MG63 (cell line): ENCODE data around the gene RNF145. TPM values are rescaled to one million over a fixed set of nuclear protein-coding genes. Genes with fewer than 3 reads are reported as not detected.
"Not testable (repeated sequence)": the region's sequence is repeated elsewhere in the genome, so short reads cannot be mapped to it uniquely, and the experiment has no call there.

ENCODE experiments used
- DNase-seq: peaks from one replicate; pipeline ENCODE4 v3.0.0-alpha.2; 2020
- H3K27me3 ChIP-seq: fragments of 250-450 bp; sonication (Bioruptor Pico); 2 replicates; pipeline ENCODE4 v1.5.1; 2020; ENCODE audit warnings: mild to moderate bottlenecking, moderate library complexity
- H3K36me3 ChIP-seq: fragments of 250-450 bp; sonication (Bioruptor Pico); 2 replicates; pipeline ENCODE4 v1.5.1; 2020; ENCODE audit warnings: mild to moderate bottlenecking, moderate library complexity
- H3K4me3 ChIP-seq: fragments of 250-450 bp; sonication (Bioruptor Pico); 2 replicates; pipeline ENCODE4 v1.5.1; 2020; ENCODE audit warnings: mild to moderate bottlenecking, moderate library complexity
- H3K9me3 ChIP-seq: fragments of 250-450 bp; sonication (Bioruptor Pico); 2 replicates; pipeline ENCODE4 v1.5.1; 2020; ENCODE audit warnings: mild to moderate bottlenecking, moderate library complexity
- total RNA-seq: library from RNA; depleted of rRNA; stranded (reverse); fragments of >200 nt; shearing (Covaris generic); gene quantifications from 2 replicates; pipeline ENCODE4 v1.2.3, GENCODE V29; 2014; ENCODE audit warnings: low replicate concordance; rRNA removed

The RNF145 gene
- 30.8 and 53.5 TPM in 2 replicates for total RNA-seq

- Histone ChIP-seq H3K9me3 (no peaks in the 10 kb centered on the region), H3K27me3 (no peaks in the 10 kb centered on the region), H3K36me3 (no peaks in the 10 kb centered on the region; the same call in 1 of the 2 replicates), H3K4me3 (peak within 1 kb of the TSS; percentile 81)
- DNase-seq, result peak; percentile 92
Measured at GRCh38 chr5:159209438-159210209, at the start of gene RNF145. RNF145 (minus strand) TSS chr5:159209553; CDS start chr5:159203617, 5,936 bp downstream.

GRCh38 chr5:159258361-159258760 is 49.0 kb upstream of the RNF145 start:
- no peak overlapping the region for H3K4me3 ChIP-seq
- no peak for DNase-seq
- no peaks in the 10 kb centered on the region for H3K27me3 ChIP-seq
- H3K9me3 ChIP-seq, result no peaks in the 10 kb centered on the region
- H3K36me3 ChIP-seq, result no peaks in the 10 kb centered on the region

DNA sequence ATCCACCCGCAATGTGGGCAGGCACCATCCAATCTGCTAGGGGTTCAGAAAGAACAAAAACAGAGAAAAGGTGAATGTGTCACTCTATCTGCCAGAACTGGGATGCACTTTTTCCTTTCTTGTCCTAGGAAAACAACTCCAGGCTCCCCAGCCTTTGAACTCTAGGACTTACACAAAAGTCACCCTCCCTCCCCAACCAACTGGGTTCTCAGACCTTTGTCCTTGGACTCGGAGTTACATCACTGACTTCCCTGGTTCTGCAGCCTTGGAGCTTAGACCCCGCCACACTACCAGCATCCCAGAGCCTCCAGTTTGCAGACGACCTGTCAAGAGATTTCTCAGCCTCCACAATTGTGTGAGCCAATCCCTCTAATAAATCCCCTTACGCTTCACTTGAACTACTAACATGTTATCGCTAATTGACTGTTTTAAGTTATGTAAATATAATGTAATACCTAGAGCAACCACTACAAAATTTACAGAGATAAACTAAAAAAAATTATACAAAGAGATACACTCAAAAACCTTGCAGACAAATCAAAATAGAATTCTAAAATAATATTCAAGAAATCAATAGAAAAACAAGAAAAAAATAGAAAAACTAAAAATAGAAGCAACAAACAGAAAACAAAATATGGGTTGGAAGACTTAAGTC is 48.4 kb upstream of the RNF145 start:
- Histone ChIP-seq H3K36me3 (no peaks in the 10 kb centered on the region), H3K9me3 (no peaks in the 10 kb centered on the region), H3K4me3 (no peak overlapping the region), H3K27me3 (no peaks in the 10 kb centered on the region)
- DNase-seq, result no peak

DNA sequence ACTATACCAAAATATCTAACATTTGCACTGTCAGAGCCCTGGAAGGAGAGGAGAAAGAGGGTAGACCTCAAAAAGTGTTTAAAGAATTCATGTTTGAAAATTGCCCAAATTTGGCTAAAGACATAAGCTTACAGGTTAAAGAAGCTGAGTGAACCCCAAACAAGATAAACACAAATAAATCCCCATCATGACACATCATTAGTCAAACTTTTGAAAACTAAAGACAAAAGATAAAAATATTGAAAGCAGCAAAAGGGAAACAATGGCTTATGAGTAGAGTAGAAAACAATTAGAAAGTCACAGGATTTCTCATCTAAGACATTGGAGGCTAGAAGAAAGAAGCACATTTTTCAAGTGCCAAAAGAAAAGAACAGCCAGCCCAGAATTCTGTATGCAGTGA is 47.7 kb upstream of the RNF145 start:
- no peaks in the 10 kb centered on the region for H3K9me3 ChIP-seq
- H3K4me3 ChIP-seq, result no peak overlapping the region
- DNase-seq, result no peak
- no peaks in the 10 kb centered on the region for H3K27me3 ChIP-seq
- H3K36me3 ChIP-seq, result no peaks in the 10 kb centered on the region

GRCh38 chr5:159252195-159252594 is 42.8 kb upstream of the RNF145 start:
- no peaks in the 10 kb centered on the region for H3K27me3 ChIP-seq
- H3K4me3 ChIP-seq, result no peak overlapping the region
- H3K9me3 ChIP-seq, result no peaks in the 10 kb centered on the region
- H3K36me3 ChIP-seq, result no peaks in the 10 kb centered on the region
- DNase-seq, result no peak

DNA sequence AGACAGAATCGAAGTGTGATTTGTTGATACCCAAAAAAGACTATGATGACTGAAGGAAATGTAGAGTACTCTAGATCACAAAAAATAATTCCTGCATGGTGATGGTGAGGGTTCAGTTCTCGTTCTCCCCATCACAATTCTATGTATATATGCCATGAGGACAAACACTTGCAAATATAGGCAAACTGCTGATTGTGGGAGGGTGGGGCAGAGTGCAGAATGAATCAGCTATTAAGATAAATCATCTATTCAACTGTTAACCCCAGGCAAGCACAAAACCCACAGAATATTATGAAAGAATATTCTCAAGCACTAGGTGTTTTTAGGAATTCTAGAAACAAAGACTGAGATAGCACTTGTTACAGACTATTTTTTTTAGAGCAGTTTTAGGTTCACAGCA is 39.8 kb upstream of the RNF145 start:
- H3K27me3 ChIP-seq, result no peaks in the 10 kb centered on the region
- H3K9me3 ChIP-seq, result no peaks in the 10 kb centered on the region
- no peak for DNase-seq
- no peaks in the 10 kb centered on the region for H3K36me3 ChIP-seq
- H3K4me3 ChIP-seq, result no peak overlapping the region

DNA sequence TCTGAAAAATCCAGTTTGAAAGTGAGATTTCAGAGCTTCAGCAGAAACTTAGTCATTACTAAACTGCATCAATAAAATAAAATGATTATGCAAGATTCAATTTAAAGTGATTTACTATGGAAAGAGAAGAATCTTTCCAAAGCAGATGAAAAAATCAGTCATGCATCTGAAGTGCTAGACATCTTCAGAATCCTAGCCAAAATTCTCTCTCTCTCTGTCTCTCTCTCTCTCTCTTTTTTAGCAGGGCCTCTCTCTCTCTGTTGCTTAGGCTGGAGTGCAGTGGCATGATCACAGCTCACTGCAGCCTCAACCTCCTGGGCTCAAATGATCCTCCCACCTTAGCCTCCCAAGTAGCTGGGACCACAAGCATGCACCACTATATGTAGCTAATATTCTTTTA is 35.5 kb upstream of the RNF145 start:
- H3K9me3 ChIP-seq, result no peaks in the 10 kb centered on the region
- H3K4me3 ChIP-seq, result no peak overlapping the region
- DNase-seq, result no peak

DNA sequence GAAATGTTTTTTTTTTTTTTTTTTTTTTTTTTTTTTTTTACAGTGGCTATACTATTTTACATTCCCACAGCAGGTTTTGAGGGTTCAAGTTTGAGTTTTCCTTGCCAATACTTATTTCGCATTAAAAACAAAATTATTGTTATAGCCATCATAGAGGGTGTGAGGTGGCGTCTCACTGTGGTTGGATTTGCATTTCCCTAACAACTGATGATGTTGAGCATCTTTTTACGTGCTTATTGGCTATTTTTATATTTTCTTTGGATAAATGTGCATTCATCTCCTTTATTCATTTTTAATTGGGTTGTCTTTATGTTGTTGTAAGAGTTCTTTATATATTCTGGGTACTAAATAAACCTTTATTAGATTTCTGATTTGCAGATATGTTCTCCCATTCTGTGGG is 34.8 kb upstream of the RNF145 start:
- Histone ChIP-seq H3K9me3 (no peaks in the 10 kb centered on the region), H3K27me3 (no peaks in the 10 kb centered on the region), H3K4me3 (no peak overlapping the region), H3K36me3 (no peaks in the 10 kb centered on the region)
- no peak for DNase-seq

More for the DNA sequence above, 35.5 kb upstream of the RNF145 start:
- Histone ChIP-seq H3K36me3 (no peaks in the 10 kb centered on the region), H3K27me3 (no peaks in the 10 kb centered on the region)

- no peak for DNase-seq
- H3K36me3 ChIP-seq, result no peaks in the 10 kb centered on the region
- H3K9me3 ChIP-seq, result no peaks in the 10 kb centered on the region
- no peaks in the 10 kb centered on the region for H3K27me3 ChIP-seq
- no peak overlapping the region for H3K4me3 ChIP-seq
Measured at GRCh38 chr5:159243385-159243784, 34.0 kb upstream of the RNF145 start.

GRCh38 chr5:159242656-159243055 is 33.3 kb upstream of the RNF145 start:
- Histone ChIP-seq H3K36me3 (no peaks in the 10 kb centered on the region), H3K9me3 (no peaks in the 10 kb centered on the region), H3K4me3 (no peak overlapping the region), H3K27me3 (no peaks in the 10 kb centered on the region)
- DNase-seq, result no peak

DNA sequence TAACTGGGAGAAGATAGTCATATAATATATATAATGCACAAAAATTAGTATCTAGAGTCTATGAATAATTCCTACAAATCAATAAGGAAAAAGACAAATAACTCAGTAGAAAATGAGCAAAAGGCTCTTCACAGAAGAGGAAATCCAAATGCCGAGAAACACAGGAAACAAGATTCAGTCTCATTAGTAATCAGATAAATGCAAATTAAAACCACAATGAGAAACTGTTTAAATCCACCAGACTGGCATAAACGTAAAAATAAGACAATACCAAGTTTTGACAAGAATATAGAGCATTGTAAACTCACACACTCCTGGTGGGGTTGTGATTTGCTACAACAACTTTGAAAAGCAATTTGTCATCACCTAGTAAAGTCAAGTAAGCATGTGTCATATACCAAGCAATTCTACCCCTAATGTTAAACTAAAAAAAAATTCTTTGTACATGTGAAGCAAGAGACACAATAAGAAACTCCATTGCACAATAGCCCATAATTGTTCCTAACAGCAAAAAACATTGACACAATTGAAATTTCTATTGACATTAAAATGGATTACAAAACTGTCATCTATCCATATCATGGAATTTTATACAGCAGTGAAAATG is 32.7 kb upstream of the RNF145 start:
- no peaks in the 10 kb centered on the region for H3K36me3 ChIP-seq
- H3K9me3 ChIP-seq, result no peaks in the 10 kb centered on the region
- no peaks in the 10 kb centered on the region for H3K27me3 ChIP-seq
- DNase-seq, result no peak
- no peak overlapping the region for H3K4me3 ChIP-seq

- no peak overlapping the region for H3K4me3 ChIP-seq
- H3K27me3 ChIP-seq, result no peaks in the 10 kb centered on the region
- H3K9me3 ChIP-seq, result no peaks in the 10 kb centered on the region
- DNase-seq, result peak; percentile 43
- H3K36me3 ChIP-seq, result no peaks in the 10 kb centered on the region
Measured at GRCh38 chr5:159240301-159240870, 31.0 kb upstream of the RNF145 start.

DNA sequence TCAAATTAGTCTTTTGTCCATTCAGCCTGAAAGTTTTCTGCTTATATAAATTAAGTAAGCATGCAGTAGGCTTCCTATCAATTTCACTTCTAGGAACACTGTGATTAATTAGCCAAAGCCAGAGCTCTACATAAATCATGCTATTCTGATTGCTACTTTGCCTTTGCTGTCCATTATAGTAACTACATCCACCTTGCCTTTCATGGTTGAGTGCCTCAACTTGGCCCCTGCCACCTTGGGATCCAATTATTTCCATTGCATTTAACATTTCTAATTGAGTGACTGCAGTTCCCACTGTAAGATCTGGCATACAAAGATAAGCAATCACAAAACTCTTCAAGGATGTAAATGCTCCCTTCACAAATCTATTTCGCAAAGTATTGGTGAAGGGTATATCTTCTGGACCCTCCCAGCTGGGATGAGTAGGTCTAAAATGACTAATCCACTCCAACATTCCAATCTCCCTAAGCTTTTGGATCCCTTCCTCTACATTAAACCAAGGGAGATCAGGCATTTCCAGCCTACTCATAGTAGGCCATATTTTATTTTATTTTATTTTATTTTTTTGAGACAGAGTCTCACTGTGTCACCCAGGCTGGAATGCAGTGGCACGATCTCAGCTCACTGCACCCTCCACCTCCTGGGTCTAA is 26.6 kb upstream of the RNF145 start:
- not testable (repeated sequence) for H3K36me3 ChIP-seq, H3K27me3 ChIP-seq, H3K4me3 ChIP-seq, H3K9me3 ChIP-seq
- peak; percentile 5 for DNase-seq

- Histone ChIP-seq H3K36me3 (no peaks in the 10 kb centered on the region), H3K27me3 (no peaks in the 10 kb centered on the region), H3K4me3 (no peak overlapping the region), H3K9me3 (no peaks in the 10 kb centered on the region)
- DNase-seq, result no peak
Measured at GRCh38 chr5:159231167-159231566, 21.8 kb upstream of the RNF145 start.

GRCh38 chr5:159230657-159231056 is 21.3 kb upstream of the RNF145 start:
- no peak for DNase-seq
- Histone ChIP-seq H3K4me3 (no peak overlapping the region), H3K27me3 (no peaks in the 10 kb centered on the region), H3K9me3 (no peaks in the 10 kb centered on the region), H3K36me3 (no peaks in the 10 kb centered on the region)

- not testable (repeated sequence) for H3K9me3 ChIP-seq, H3K27me3 ChIP-seq, H3K36me3 ChIP-seq, H3K4me3 ChIP-seq
- peak; percentile 70 for DNase-seq
Measured at GRCh38 chr5:159228097-159228496, 18.7 kb upstream of the RNF145 start.

- Histone ChIP-seq H3K9me3 (no peaks in the 10 kb centered on the region), H3K27me3 (no peaks in the 10 kb centered on the region), H3K36me3 (no peaks in the 10 kb centered on the region), H3K4me3 (no peak overlapping the region)
- no peak for DNase-seq
Measured at GRCh38 chr5:159227452-159227851, 18.1 kb upstream of the RNF145 start.
